ENCODE data around the gene PHB1. TPM values are rescaled to one million over a fixed set of nuclear protein-coding genes. Genes with fewer than 3 reads are reported as not detected.

PHB1 gene
- total and polyA plus RNA-seq, 2 experiments from 2014 or later = 194 to 211 TPM

DNA sequence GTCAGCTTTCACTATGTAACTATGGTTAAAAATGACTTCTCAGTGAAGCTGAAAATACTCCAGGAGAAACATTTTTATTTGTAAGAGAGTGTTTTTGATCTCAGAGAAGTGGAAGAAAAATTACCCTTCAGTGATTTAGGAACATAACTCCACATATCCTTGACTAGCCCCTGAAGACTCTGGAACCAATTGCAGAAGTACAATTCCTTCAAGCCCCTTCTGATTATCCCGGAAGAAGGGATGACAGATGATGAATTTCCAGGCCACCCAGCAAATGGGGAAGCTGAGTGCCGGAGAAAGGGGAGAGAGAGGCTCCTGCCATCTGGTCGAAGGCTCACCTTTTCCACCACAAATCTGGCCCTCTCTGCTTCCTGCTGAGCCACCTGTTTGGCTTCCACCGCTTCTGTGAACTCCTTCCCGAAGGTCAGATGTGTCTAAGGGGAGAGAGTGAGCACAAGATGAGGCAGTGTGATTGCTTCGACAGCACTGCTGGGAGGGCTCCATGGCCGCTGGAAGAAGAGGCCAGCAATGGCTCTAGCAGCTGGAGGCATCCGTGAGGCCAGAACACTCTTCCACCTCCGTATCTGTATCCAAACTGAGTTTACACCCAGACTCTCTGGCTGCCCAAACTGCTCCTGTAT lies 8.1 kb downstream of the PHB1 start:
- H2AFZ ChIP-seq = no peak overlapping the region
- peaks cover 33% of the 10 kb centered on the region; the same call in 1 of the 2 replicates for H3F3A ChIP-seq (replicated peaks; ENCODE audit: low read depth)
- H3K27me3 ChIP-seq (ENCODE audit: insufficient read depth) = no peaks in the 10 kb centered on the region
- peaks cover 56% of the 10 kb centered on the region for H3K36me3 ChIP-seq (ENCODE audit: insufficient read depth)
- no peak overlapping the region for H3K4me3 ChIP-seq
- ATAC-seq (no peak), DNase-seq (ENCODE audit: low spot score) (no peak)
- TF ChIP-seq STAT1 (IDR thresholded peaks at IDR 0.05; ENCODE audit: unreplicated experiment) (no peak), NANOG (IDR thresholded peaks at IDR 0.05; ENCODE audit: borderline replicate concordance) (no peak), EZH2 (IDR thresholded peaks at IDR 0.05; ENCODE audit: low read depth, unreplicated experiment) (no peak), EZH2phosphoT487 (IDR thresholded peaks at IDR 0.05; ENCODE audit: unreplicated experiment) (no peak), CREB1 (CRISPR knock-in tag; IDR thresholded peaks at IDR 0.05; ENCODE audit: low read depth) (no peak), ZNF114 (CRISPR knock-in tag; IDR thresholded peaks at IDR 0.05) (no peak)
- Mint-ChIP-seq H3K4me3 (no peak overlapping the region), H3K4me1 (peaks cover 8% of the 10 kb centered on the region; the same call in 2 of the 3 replicates), H3K27me3 (ENCODE audit: insufficient read depth, low read depth, poor library complexity) (peaks cover 11% of the 10 kb centered on the region), H3K9me3 (no peaks in the 10 kb centered on the region), H3K27ac (no peak overlapping the region), H3K36me3 (ENCODE audit: low read depth) (peaks cover 87% of the 10 kb centered on the region)
- H3K4me1 ChIP-seq (ENCODE audit: insufficient read depth) = no peaks in the 10 kb centered on the region
- H3K79me2 ChIP-seq (replicated peaks; ENCODE audit: insufficient read depth) = no peaks in the 10 kb centered on the region
- no peaks in the 10 kb centered on the region for H3K9me2 ChIP-seq (ENCODE audit: insufficient read depth)
- no peak overlapping the region for H3K27ac ChIP-seq (ENCODE audit: low read depth)
- H3K4me2 ChIP-seq = no peak overlapping the region
- H4K20me1 ChIP-seq (replicated peaks; ENCODE audit: insufficient read depth) = peaks cover 17% of the 10 kb centered on the region

DNA sequence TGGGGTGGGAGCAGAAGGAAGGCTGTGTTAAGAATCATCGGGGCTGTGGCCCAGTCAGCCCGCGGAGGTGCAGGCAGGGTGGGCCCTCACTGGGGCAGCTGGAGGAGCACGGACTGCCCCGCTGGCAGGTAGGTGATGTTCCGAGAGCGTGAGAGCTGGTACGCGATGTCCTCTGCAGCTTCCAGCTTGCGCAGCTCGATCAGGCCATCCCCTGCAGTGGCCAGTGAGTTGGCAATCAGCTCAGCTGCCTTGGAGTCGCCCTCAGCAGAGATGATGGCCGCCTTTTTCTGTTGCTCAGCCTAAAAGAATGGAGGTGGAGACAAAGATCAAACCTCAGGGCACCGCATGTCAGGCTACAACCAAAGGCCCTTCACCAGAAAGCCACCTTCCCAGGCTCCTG lies 9.8 kb downstream of the PHB1 start:
- no peak overlapping the region for H3K4me3 Mint-ChIP-seq
- H3K27ac Mint-ChIP-seq = no peak overlapping the region

More for the DNA sequence above, 9.8 kb downstream of the PHB1 start:
- peaks cover 12% of the 10 kb centered on the region for H3K27me3 Mint-ChIP-seq (ENCODE audit: insufficient read depth, low read depth, poor library complexity)
- no peak overlapping the region for H3K4me2 ChIP-seq
- H3K4me1 Mint-ChIP-seq = peaks cover 8% of the 10 kb centered on the region; the same call in 2 of the 3 replicates
- H3K9me2 ChIP-seq (ENCODE audit: insufficient read depth) = no peaks in the 10 kb centered on the region
- DNase-seq (ENCODE audit: low spot score) (no peak), ATAC-seq (no peak)
- H3K4me3 ChIP-seq = no peak overlapping the region
- H3K27ac ChIP-seq (ENCODE audit: low read depth) = no peak overlapping the region
- H3K79me2 ChIP-seq (replicated peaks; ENCODE audit: insufficient read depth) = no peaks in the 10 kb centered on the region
- H4K20me1 ChIP-seq (replicated peaks; ENCODE audit: insufficient read depth) = peaks cover 17% of the 10 kb centered on the region
- no peak overlapping the region for H2AFZ ChIP-seq
- no peak for TF ChIP-seq ZNF114 (CRISPR knock-in tag; IDR thresholded peaks at IDR 0.05)
- TF ChIP-seq ZNF331 (CRISPR knock-in tag; IDR thresholded peaks at IDR 0.05; ENCODE audit: low read depth) = no peak
- TF ChIP-seq ETS1 (IDR thresholded peaks at IDR 0.05) = no peak
- no peak for TF ChIP-seq POLR2AphosphoS5 (IDR thresholded peaks at IDR 0.05; ENCODE audit: low read depth)
- TF ChIP-seq EZH2 (IDR thresholded peaks at IDR 0.05; ENCODE audit: low read depth, unreplicated experiment) = no peak
- TF ChIP-seq JUNB (IDR thresholded peaks at IDR 0.05; ENCODE audit: unreplicated experiment) = no peak
- H3K36me3 ChIP-seq (ENCODE audit: insufficient read depth) = peaks cover 40% of the 10 kb centered on the region
- peaks cover 23% of the 10 kb centered on the region; the same call in 1 of the 2 replicates for H3F3A ChIP-seq (replicated peaks; ENCODE audit: low read depth)
- H3K36me3 Mint-ChIP-seq (ENCODE audit: low read depth) = peaks cover 72% of the 10 kb centered on the region
- H3K27me3 ChIP-seq (ENCODE audit: insufficient read depth) = no peaks in the 10 kb centered on the region
- no peaks in the 10 kb centered on the region for H3K9me3 Mint-ChIP-seq
- H3K4me1 ChIP-seq (ENCODE audit: insufficient read depth) = no peaks in the 10 kb centered on the region

All from GM23338 (cell line).